H9 (cell line): ENCODE results near the gene PHF12. TPM values are rescaled to one million over a fixed set of nuclear protein-coding genes. Genes with fewer than 3 reads are reported as not detected.

ENCODE experiments used
- DNase-seq: peaks from one replicate; pipeline ENCODE4 v3.0.0-alpha.2; 2017
- H2AFZ ChIP-seq: one replicate; pipeline ENCODE4 v1.6.1; 2013; ENCODE audit warnings: mild to moderate bottlenecking, low read length, control low read depth, moderate library complexity
- H2AK5ac ChIP-seq: 2 replicates; pipeline ENCODE4 v1.6.1; 2013; ENCODE audit warnings: low read length, control low read depth, mixed read lengths; ENCODE audit not compliant: insufficient read length
- H2BK120ac ChIP-seq: one replicate; pipeline ENCODE4 v1.6.1; 2013; ENCODE audit warnings: low read depth, mild to moderate bottlenecking, low read length, control low read depth, inconsistent platforms; ENCODE audit not compliant: poor library complexity, severe bottlenecking
- H2BK12ac ChIP-seq: 2 replicates; pipeline ENCODE4 v1.6.1; 2013; ENCODE audit warnings: low read length, control low read depth, mixed read lengths, low read depth; ENCODE audit not compliant: insufficient read length
- H2BK15ac ChIP-seq: 2 replicates; pipeline ENCODE4 v1.6.1; 2013; ENCODE audit warnings: low read depth, low read length, control low read depth
- H2BK20ac ChIP-seq: one replicate; pipeline ENCODE4 v1.6.1; 2013; ENCODE audit warnings: low read depth, mild to moderate bottlenecking, low read length, control low read depth, inconsistent platforms; ENCODE audit not compliant: poor library complexity, severe bottlenecking
- H2BK5ac ChIP-seq: 2 replicates; pipeline ENCODE4 v1.6.1; 2013; ENCODE audit warnings: low read length, control low read depth, mixed read lengths; ENCODE audit not compliant: insufficient read length
- H3K14ac ChIP-seq: 2 replicates; pipeline ENCODE4 v1.6.1; 2013; ENCODE audit warnings: low read length, control low read depth; ENCODE audit not compliant: insufficient read depth
- H3K18ac ChIP-seq: 2 replicates; pipeline ENCODE4 v1.6.1; 2013; ENCODE audit warnings: low read depth, mild to moderate bottlenecking, mixed read lengths, low read length, control low read depth; ENCODE audit not compliant: insufficient read length
- H3K23ac ChIP-seq: 2 replicates; pipeline ENCODE4 v1.6.1; 2013; ENCODE audit warnings: low read length, control low read depth, mixed read lengths, low read depth; ENCODE audit not compliant: insufficient read length
- H3K23me2 ChIP-seq: 2 replicates; pipeline ENCODE4 v1.6.1; 2013; ENCODE audit warnings: low read depth, mild to moderate bottlenecking, mixed read lengths, low read length, control low read depth; ENCODE audit not compliant: insufficient read length, poor library complexity, severe bottlenecking
- H3K27ac ChIP-seq: 2 replicates; pipeline ENCODE4 v1.5.1; 2013; ENCODE audit warnings: low read length, control low read depth, mixed read lengths, low read depth; ENCODE audit not compliant: insufficient read length
- H3K27me3 ChIP-seq: 2 replicates; pipeline ENCODE4 v1.6.1; 2013; ENCODE audit warnings: low read length, control low read depth, inconsistent platforms; ENCODE audit not compliant: insufficient read depth
- H3K4ac ChIP-seq: 2 replicates; pipeline ENCODE4 v1.6.1; 2013; ENCODE audit warnings: low read depth, mild to moderate bottlenecking, control low read depth, inconsistent platforms, low read length, moderate library complexity
- H3K4me1 ChIP-seq: 2 replicates; pipeline ENCODE4 v1.6.1; 2013; ENCODE audit warnings: low read length, control low read depth, inconsistent platforms; ENCODE audit not compliant: insufficient read depth
- H3K4me2 ChIP-seq: 2 replicates; pipeline ENCODE4 v1.6.1; 2013; ENCODE audit warnings: low read length, control low read depth, mixed read lengths; ENCODE audit not compliant: insufficient read length, insufficient read depth
- H3K56ac ChIP-seq: 2 replicates; pipeline ENCODE4 v1.6.1; 2013; ENCODE audit warnings: low read depth, mild to moderate bottlenecking, mixed read lengths, low read length, control low read depth; ENCODE audit not compliant: insufficient read length
- H3K79me1 ChIP-seq: 2 replicates; pipeline ENCODE4 v1.6.1; 2013; ENCODE audit warnings: low read depth, mild to moderate bottlenecking, moderate library complexity, low read length, control low read depth, inconsistent platforms; ENCODE audit not compliant: insufficient read depth, poor library complexity, severe bottlenecking
- H3K79me2 ChIP-seq: 2 replicates; pipeline ENCODE4 v1.6.1; 2013; ENCODE audit warnings: low read length, control low read depth, inconsistent platforms; ENCODE audit not compliant: insufficient read depth
- H3K9ac ChIP-seq: 2 replicates; pipeline ENCODE4 v1.6.1; 2013; ENCODE audit warnings: low read length, control low read depth, mixed read lengths; ENCODE audit not compliant: insufficient read length; ENCODE audit errors: extremely low read depth
- H3K9me3 ChIP-seq: one replicate; pipeline ENCODE4 v1.6.1; 2013; ENCODE audit warnings: low read depth, low read length, inconsistent platforms; ENCODE audit not compliant: control insufficient read depth
- H3T11ph ChIP-seq: one replicate; pipeline ENCODE4 v1.6.1; 2013; ENCODE audit warnings: mild to moderate bottlenecking, low read length, control low read depth, inconsistent platforms
- H4K20me1 ChIP-seq: one replicate; pipeline ENCODE4 v1.6.1; 2013; ENCODE audit not compliant: control insufficient read depth, insufficient read length, insufficient read depth
- H4K5ac ChIP-seq: 2 replicates; pipeline ENCODE4 v1.6.1; 2013; ENCODE audit warnings: low read depth, mild to moderate bottlenecking, mixed read lengths, low read length, control low read depth; ENCODE audit not compliant: insufficient read length
- H4K8ac ChIP-seq: replicated peaks from 2 replicates; pipeline ENCODE4 v1.6.1; 2013; ENCODE audit warnings: low read length, control low read depth, mixed read lengths, low read depth; ENCODE audit not compliant: insufficient read length
- H4K91ac ChIP-seq: 2 replicates; pipeline ENCODE4 v1.6.1; 2013; ENCODE audit warnings: low read depth, mild to moderate bottlenecking, moderate library complexity, mixed read lengths, low read length, control low read depth; ENCODE audit not compliant: insufficient read length
- H3K27ac Mint-ChIP-seq, 3 experiments: 2 replicates in 2 of 3; 3 replicates in 1 of 3; pipeline ENCODE4 v1.8.0; 2020 to 2021; ENCODE audit warnings: mixed read lengths in 3 of 3, mild to moderate bottlenecking in 1 of 3, moderate library complexity in 1 of 3
- H3K27me3 Mint-ChIP-seq: 2 replicates; pipeline ENCODE4 v1.8.0; 2021; ENCODE audit warnings: low read depth, mild to moderate bottlenecking, moderate library complexity, mixed read lengths
- H3K36me3 Mint-ChIP-seq, 3 experiments: 2 replicates in 2 of 3; 3 replicates in 1 of 3; pipeline ENCODE4 v1.8.0; 2020 to 2021; ENCODE audit warnings: low read depth in 3 of 3, mixed read lengths in 3 of 3; ENCODE audit not compliant: insufficient read depth in 1 of 3
- H3K4me1 Mint-ChIP-seq, 2 experiments: 2 replicates each; pipeline ENCODE4 v1.8.0; 2020; ENCODE audit warnings: mixed read lengths in 2 of 2
- H3K4me3 Mint-ChIP-seq, 2 experiments: 2 replicates in 1 of 2; 3 replicates in 1 of 2; pipeline ENCODE4 v1.8.0; 2020 to 2021; ENCODE audit warnings: mild to moderate bottlenecking in 2 of 2, mixed read lengths in 2 of 2, moderate library complexity in 1 of 2
- H3K9me3 Mint-ChIP-seq, 2 experiments: 2 replicates in 1 of 2; 3 replicates in 1 of 2; pipeline ENCODE4 v1.8.0; 2020; ENCODE audit warnings: mild to moderate bottlenecking in 2 of 2, mixed read lengths in 2 of 2, moderate library complexity in 1 of 2
- WGBS: extraction: QIAGEN DNeasy Blood & Tissue Kit; methylation state at CpG from one replicate; pipeline ENCODE4 v1.1.7; 2013; ENCODE audit warnings: missing lambda C conversion rate, low lambda C conversion rate, mixed read lengths; ENCODE audit not compliant: insufficient read length; ENCODE audit errors: extremely low coverage; 5-methylcytosine and 5-hydroxymethylcytosine counted together
- total RNA-seq: library from RNA; stranded (reverse); gene quantifications from 2 replicates; pipeline ENCODE4 v1.2.1, GENCODE V29; 2021
- TF ChIP-seq, protein P1 (sequence below): fragments of 200-600 bp; sonication (generic); conservative IDR thresholded peaks from 3 replicates; pipeline ENCODE4 v1.8.0; 2021; ENCODE audit warnings: antibody characterized with exemption, mild to moderate bottlenecking

Gene PHF12
- total RNA-seq, 1 experiment from 2014 or later, result 62.1 TPM

DNA sequence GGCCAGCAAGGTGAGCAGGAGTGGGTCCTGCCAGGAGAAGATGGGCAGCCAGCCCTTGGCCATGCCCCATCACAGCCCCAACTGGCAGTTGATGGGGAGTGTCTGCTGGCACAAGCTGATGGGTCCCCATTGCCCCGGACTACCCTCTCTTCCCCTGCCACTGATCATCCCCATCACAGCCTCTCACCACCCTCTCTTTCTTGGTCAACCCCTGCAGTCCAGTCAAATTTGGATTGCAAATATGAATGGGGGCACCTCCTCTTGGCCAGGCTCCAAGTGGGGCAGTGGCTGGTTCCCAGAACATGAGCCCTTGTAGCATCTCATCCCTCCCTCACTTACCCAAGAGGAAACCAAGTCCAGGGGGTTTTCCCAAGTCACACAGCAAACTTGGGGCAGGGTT, 37.2 kb upstream of the PHF12 start:
- H3K9me3 Mint-ChIP-seq, result peaks cover 0 to 2% of the 10 kb centered on the region in 2 experiments; a peak in 1 of 5 replicates
- H2BK5ac ChIP-seq, result no peak overlapping the region
- H2BK12ac ChIP-seq, result no peak overlapping the region
- peaks cover 3% of the 10 kb centered on the region; the same call in 1 of the 2 replicates for H3K4me1 ChIP-seq
- H4K20me1 ChIP-seq, result no peaks in the 10 kb centered on the region
- H3K18ac ChIP-seq, result no peak overlapping the region
- H3K9ac ChIP-seq, result no peak overlapping the region
- H4K8ac ChIP-seq, result no peak overlapping the region
- no peak overlapping the region for H3K23ac ChIP-seq
- TF ChIP-seq, protein P1, sequence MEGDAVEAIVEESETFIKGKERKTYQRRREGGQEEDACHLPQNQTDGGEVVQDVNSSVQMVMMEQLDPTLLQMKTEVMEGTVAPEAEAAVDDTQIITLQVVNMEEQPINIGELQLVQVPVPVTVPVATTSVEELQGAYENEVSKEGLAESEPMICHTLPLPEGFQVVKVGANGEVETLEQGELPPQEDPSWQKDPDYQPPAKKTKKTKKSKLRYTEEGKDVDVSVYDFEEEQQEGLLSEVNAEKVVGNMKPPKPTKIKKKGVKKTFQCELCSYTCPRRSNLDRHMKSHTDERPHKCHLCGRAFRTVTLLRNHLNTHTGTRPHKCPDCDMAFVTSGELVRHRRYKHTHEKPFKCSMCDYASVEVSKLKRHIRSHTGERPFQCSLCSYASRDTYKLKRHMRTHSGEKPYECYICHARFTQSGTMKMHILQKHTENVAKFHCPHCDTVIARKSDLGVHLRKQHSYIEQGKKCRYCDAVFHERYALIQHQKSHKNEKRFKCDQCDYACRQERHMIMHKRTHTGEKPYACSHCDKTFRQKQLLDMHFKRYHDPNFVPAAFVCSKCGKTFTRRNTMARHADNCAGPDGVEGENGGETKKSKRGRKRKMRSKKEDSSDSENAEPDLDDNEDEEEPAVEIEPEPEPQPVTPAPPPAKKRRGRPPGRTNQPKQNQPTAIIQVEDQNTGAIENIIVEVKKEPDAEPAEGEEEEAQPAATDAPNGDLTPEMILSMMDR, result no peak
- no peak overlapping the region for H2BK20ac ChIP-seq
- no peak overlapping the region for H3K27ac ChIP-seq
- no peak overlapping the region for H3T11ph ChIP-seq
- no peak overlapping the region for H2AK5ac ChIP-seq
- H3K4ac ChIP-seq, result no peak overlapping the region
- H3K79me2 ChIP-seq, result no peaks in the 10 kb centered on the region
- no peak overlapping the region for H3K27ac Mint-ChIP-seq
- H2BK120ac ChIP-seq, result no peak overlapping the region
- no peak overlapping the region for H3K14ac ChIP-seq
- H3K4me1 Mint-ChIP-seq, result peaks cover 30 to 49% of the 10 kb centered on the region in 2 experiments
- H2AFZ ChIP-seq, result no peak overlapping the region
- no peaks in the 10 kb centered on the region for H3K23me2 ChIP-seq
- no peak overlapping the region for H2BK15ac ChIP-seq
- H3K27me3 ChIP-seq, result no peaks in the 10 kb centered on the region
- DNase-seq, result no peak
- H3K4me3 Mint-ChIP-seq, result no peak overlapping the region
- no peaks in the 10 kb centered on the region for H3K9me3 ChIP-seq
- H3K79me1 ChIP-seq, result no peaks in the 10 kb centered on the region
- no peak overlapping the region for H3K56ac ChIP-seq
- no peak overlapping the region for H4K91ac ChIP-seq
- peaks cover 10% of the 10 kb centered on the region for H3K27me3 Mint-ChIP-seq
- H3K36me3 Mint-ChIP-seq, result no peaks in the 10 kb centered on the region; a peak in 1 of 7 replicates
- no peak overlapping the region for H4K5ac ChIP-seq
- no peak overlapping the region for H3K4me2 ChIP-seq
- WGBS, result no CpG with 5 or more reads among the region's 1 CpG
